ENCODE measurements around the gene ADAMTS1. TPM values are rescaled to one million over a fixed set of nuclear protein-coding genes. Genes with fewer than 3 reads are reported as not detected.

The ADAMTS1 gene
- total and polyA plus RNA-seq, 2 donors (not counting 3 experiments of a cell fraction or from before 2014, with no cell fraction given), result 15.4 to 16.3 TPM

- Histone ChIP-seq H3K79me2 (ENCODE audit: control insufficient read depth, insufficient read depth, low read length) (no peaks in the 10 kb centered on the region), H3K9me3 (replicated peaks; ENCODE audit: control insufficient read depth, insufficient read depth, low read length) (no peaks in the 10 kb centered on the region), H3K9ac (replicated peaks; ENCODE audit: extremely low read depth, insufficient read depth, low read length) (no peak overlapping the region), H3K27me3 (ENCODE audit: control insufficient read depth in 2 of 2, insufficient read depth in 2 of 2, low read length in 2 of 2) (peaks cover 2 to 7% of the 10 kb centered on the region in 2 experiments), H3K36me3 (ENCODE audit: control insufficient read depth in 2 of 2, extremely low read depth in 1 of 2, insufficient read depth in 2 of 2, low read length in 2 of 2) (no peaks in the 10 kb centered on the region), H2AFZ (ENCODE audit: low read depth, low read length) (no peak overlapping the region), H4K20me1 (replicated peaks; ENCODE audit: control insufficient read depth, extremely low read depth, insufficient read depth, low read length) (no peaks in the 10 kb centered on the region), H3K4me2 (ENCODE audit: insufficient read depth, low read length) (no peak overlapping the region), H3K9me1 (replicated peaks; ENCODE audit: control insufficient read depth, extremely low read depth, insufficient read depth, low read length) (no peaks in the 10 kb centered on the region), H3K27ac (ENCODE audit: insufficient read depth, low read depth, low read length) (no peak overlapping the region), H3K4me1 (ENCODE audit: control insufficient read depth, extremely low read depth, insufficient read depth, low read length) (peaks cover 4% of the 10 kb centered on the region), H3K4me3 (replicated peaks in 1 of 3; ENCODE audit: insufficient read depth in 1 of 3, low read depth in 1 of 3, low read length in 3 of 3) (no peak overlapping the region)
- BruUV-seq (replicated peaks), result no TSS peak
- dilution Hi-C loops (cut with MboI; ENCODE audit: extremely low pct_ligation_motif_present, low sequenced_read_pairs), result no loop called here
- CTCF ChIA-PET, result interaction anchor here (1.7 to 6.3 kb wide), 3 partner anchors 712 to 1893 kb away, joined by 7 to 109 read pairs (median 17); no protein-coding TSS in a partner anchor
- TF ChIP-seq MAX (IDR thresholded peaks at IDR 0.05; ENCODE audit: insufficient read depth, insufficient read length) (no peak), MYC (IDR thresholded peaks at IDR 0.05; ENCODE audit: low read depth, low read length) (no peak), FOS (IDR thresholded peaks at IDR 0.05; ENCODE audit: borderline replicate concordance, insufficient read depth, low read length) (no peak)
- POLR2A ChIA-PET, result no interaction called here
- intact Hi-C loops (cut with micrococcal nuclease), result no loop called here
- FAIRE-seq (no peak), DNase-seq (ENCODE audit: low read depth, low spot score) (no peak)
Measured at GRCh38 chr21:26852423-26852822, 7.2 kb upstream of the ADAMTS1 start.

GRCh38 chr21:26851109-26851944 lies 6.1 kb upstream of the ADAMTS1 start:
- DNase-seq (ENCODE audit: low read depth, low spot score), result no peak

More at GRCh38 chr21:26851109-26851944, 6.1 kb upstream of the ADAMTS1 start:
- H3K9me1 ChIP-seq (replicated peaks; ENCODE audit: control insufficient read depth, extremely low read depth, insufficient read depth, low read length), result no peaks in the 10 kb centered on the region
- TF ChIP-seq CTCF (IDR thresholded peaks at IDR 0.05; ENCODE audit: extremely low read depth in 1 of 2, insufficient read depth in 1 of 2, low read depth in 1 of 2, low read length in 2 of 2) (no peak), MAX (IDR thresholded peaks at IDR 0.05; ENCODE audit: insufficient read depth, insufficient read length) (no peak), JUN (IDR thresholded peaks at IDR 0.05; ENCODE audit: borderline replicate concordance, insufficient read depth, insufficient read length, low read depth) (no peak), POLR2A (IDR thresholded peaks at IDR 0.05; ENCODE audit: low read depth, low read length) (no peak), EZH2 (IDR thresholded peaks at IDR 0.05; ENCODE audit: borderline replicate concordance, low read depth, low read length, severe bottlenecking) (no peak), MYC (IDR thresholded peaks at IDR 0.05; ENCODE audit: low read depth, low read length) (no peak), POLR2AphosphoS5 (IDR thresholded peaks at IDR 0.05; ENCODE audit: insufficient read depth, low read depth, low read length) (no peak), FOS (IDR thresholded peaks at IDR 0.05; ENCODE audit: borderline replicate concordance, insufficient read depth, low read length) (no peak), GATA2 (IDR thresholded peaks at IDR 0.05; ENCODE audit: insufficient read depth, insufficient read length, low read depth, low read length) (no peak)
- H4K20me1 ChIP-seq (replicated peaks; ENCODE audit: control insufficient read depth, extremely low read depth, insufficient read depth, low read length), result no peaks in the 10 kb centered on the region
- FAIRE-seq, result no peak
- H3K79me2 ChIP-seq (ENCODE audit: control insufficient read depth, insufficient read depth, low read length), result no peaks in the 10 kb centered on the region
- peaks cover 6% of the 10 kb centered on the region for H3K4me1 ChIP-seq (ENCODE audit: control insufficient read depth, extremely low read depth, insufficient read depth, low read length)
- no peak overlapping the region for H3K9ac ChIP-seq (replicated peaks; ENCODE audit: extremely low read depth, insufficient read depth, low read length)
- peaks cover 5 to 16% of the 10 kb centered on the region in 2 experiments for H3K27me3 ChIP-seq (ENCODE audit: control insufficient read depth in 2 of 2, insufficient read depth in 2 of 2, low read length in 2 of 2)
- no TSS peak for BruUV-seq (replicated peaks)
- no peak overlapping the region for H3K4me2 ChIP-seq (ENCODE audit: insufficient read depth, low read length)
- no peaks in the 10 kb centered on the region for H3K36me3 ChIP-seq (ENCODE audit: control insufficient read depth in 2 of 2, extremely low read depth in 1 of 2, insufficient read depth in 2 of 2, low read length in 2 of 2)
- H3K27ac ChIP-seq (ENCODE audit: insufficient read depth, low read depth, low read length), result no peak overlapping the region
- CTCF ChIA-PET, result interaction anchor here (0.7 to 6.3 kb wide), 7 partner anchors 119 to 1893 kb away, joined by 3 to 109 read pairs (median 11); no protein-coding TSS in a partner anchor
- dilution Hi-C loops (cut with MboI; ENCODE audit: extremely low pct_ligation_motif_present, low sequenced_read_pairs), result no loop called here
- intact Hi-C loops (cut with micrococcal nuclease), result no loop called here
- POLR2A ChIA-PET, result no interaction called here
- no peak overlapping the region for H3K4me3 ChIP-seq (replicated peaks in 1 of 3; ENCODE audit: insufficient read depth in 1 of 3, low read depth in 1 of 3, low read length in 3 of 3)
- H3K9me3 ChIP-seq (replicated peaks; ENCODE audit: control insufficient read depth, insufficient read depth, low read length), result no peaks in the 10 kb centered on the region
- no peak overlapping the region for H2AFZ ChIP-seq (ENCODE audit: low read depth, low read length)

Measured in endothelial cell of umbilical vein (primary cell).